Activated T-cell treated with anti-CD3 and anti-CD28 coated beads for 24 hours (primary cell): ENCODE results near the gene JAZF1.
"Not testable (repeated sequence)": the region's sequence is repeated elsewhere in the genome, so short reads cannot be mapped to it uniquely, and the experiment has no call there.

Experiments used
- DNase-seq: peaks from one replicate; pipeline ENCODE4 v3.0.0-alpha.2; 2020; ENCODE audit warnings: low read depth

The JAZF1 gene

GRCh38 chr7:27912751-27913150 is 267.8 kb downstream of the JAZF1 start:
- no peak for DNase-seq

GRCh38 chr7:27911920-27912319 is 268.7 kb downstream of the JAZF1 start:
- DNase-seq, result no peak

GRCh38 chr7:27910326-27910725 is 270.3 kb downstream of the JAZF1 start:
- DNase-seq, result no peak

GRCh38 chr7:27908534-27909165 is 271.9 kb downstream of the JAZF1 start:
- no peak for DNase-seq

GRCh38 chr7:27906385-27907091 is 274.1 kb downstream of the JAZF1 start:
- DNase-seq, result no peak

- DNase-seq, result no peak
Measured at GRCh38 chr7:27905951-27906350, 274.6 kb downstream of the JAZF1 start.

- peak; percentile 9 for DNase-seq
Measured at GRCh38 chr7:27901028-27901760, 279.4 kb downstream of the JAZF1 start.

- DNase-seq, result no peak
Measured at GRCh38 chr7:27900006-27900405, 280.6 kb downstream of the JAZF1 start.

- peak; percentile 5 for DNase-seq
Measured at GRCh38 chr7:27899601-27900000, 281.0 kb downstream of the JAZF1 start.

GRCh38 chr7:27897441-27897847 is 283.2 kb downstream of the JAZF1 start:
- no peak for DNase-seq

- DNase-seq, result no peak
Measured at GRCh38 chr7:27897001-27897400, 283.6 kb downstream of the JAZF1 start.

GRCh38 chr7:27895551-27895950 is 285.0 kb downstream of the JAZF1 start:
- no peak for DNase-seq

- DNase-seq, result no peak
Measured at GRCh38 chr7:27890205-27890849, 290.3 kb downstream of the JAZF1 start.

- no peak for DNase-seq
Measured at GRCh38 chr7:27889800-27890199, 290.8 kb downstream of the JAZF1 start.

- DNase-seq, result no peak
Measured at GRCh38 chr7:27888736-27889135, 291.9 kb downstream of the JAZF1 start.

- not testable (repeated sequence) for DNase-seq
Measured at GRCh38 chr7:27886710-27887109, 293.9 kb downstream of the JAZF1 start.

- DNase-seq, result no peak
Measured at GRCh38 chr7:27885652-27886051, 294.9 kb downstream of the JAZF1 start.

GRCh38 chr7:27883696-27884095 is 296.9 kb downstream of the JAZF1 start:
- DNase-seq, result no peak

GRCh38 chr7:27876756-27877155 is 303.8 kb downstream of the JAZF1 start:
- DNase-seq, result no peak

- no peak for DNase-seq
Measured at GRCh38 chr7:27875832-27876231, 304.8 kb downstream of the JAZF1 start.

GRCh38 chr7:27875061-27875460 is 305.5 kb downstream of the JAZF1 start:
- no peak for DNase-seq
